ENCODE measurements around the gene AP5M1.

The AP5M1 gene

GRCh38 chr14:57314396-57315089 is 45.8 kb downstream of the AP5M1 start:
- H3K4me2 ChIP-seq (ENCODE audit: low read length) = no peak overlapping the region
- H3K4me3 ChIP-seq (ENCODE audit: low read length) = no peak overlapping the region
- H3K9me2 ChIP-seq (replicated peaks; ENCODE audit: control insufficient read depth, low read length) = no peaks in the 10 kb centered on the region
- no peaks in the 10 kb centered on the region for H3F3A ChIP-seq (ENCODE audit: control insufficient read depth, insufficient read depth)
- no peaks in the 10 kb centered on the region for H3K36me3 ChIP-seq (ENCODE audit: control insufficient read depth, low read length)
- peaks cover 4% of the 10 kb centered on the region for H3K27me3 ChIP-seq (ENCODE audit: control insufficient read depth, low read length)
- TF ChIP-seq EZH2phosphoT487 (IDR thresholded peaks at IDR 0.05; ENCODE audit: borderline replicate concordance, low read length) = no peak
- TF ChIP-seq CTCF (IDR thresholded peaks at IDR 0.05; ENCODE audit: low read depth, low read length, poor library complexity, severe bottlenecking) = no peak
- no peak overlapping the region for H3K27ac ChIP-seq (ENCODE audit: low read depth, low read length)
- H3K9me3 ChIP-seq (ENCODE audit: control insufficient read depth, insufficient read depth, low read length) = no peaks in the 10 kb centered on the region
- H3K79me2 ChIP-seq (ENCODE audit: control insufficient read depth, low read length) = no peaks in the 10 kb centered on the region
- no peaks in the 10 kb centered on the region for H4K20me1 ChIP-seq (ENCODE audit: control insufficient read depth, insufficient read depth, low read depth, low read length)
- H3K4me1 ChIP-seq (ENCODE audit: control insufficient read depth, low read length) = no peaks in the 10 kb centered on the region

- Histone ChIP-seq H3K9me2 (replicated peaks; ENCODE audit: control insufficient read depth, low read length) (no peaks in the 10 kb centered on the region), H3K36me3 (ENCODE audit: control insufficient read depth, low read length) (no peaks in the 10 kb centered on the region), H3K79me2 (ENCODE audit: control insufficient read depth, low read length) (no peaks in the 10 kb centered on the region), H3K4me3 (ENCODE audit: low read length) (no peak overlapping the region), H3K27ac (ENCODE audit: low read depth, low read length) (no peak overlapping the region), H3K4me1 (ENCODE audit: control insufficient read depth, low read length) (no peaks in the 10 kb centered on the region), H4K20me1 (ENCODE audit: control insufficient read depth, insufficient read depth, low read depth, low read length) (no peaks in the 10 kb centered on the region), H3F3A (ENCODE audit: control insufficient read depth, insufficient read depth) (no peaks in the 10 kb centered on the region), H3K9me3 (ENCODE audit: control insufficient read depth, insufficient read depth, low read length) (no peaks in the 10 kb centered on the region), H3K4me2 (ENCODE audit: low read length) (no peak overlapping the region), H3K27me3 (ENCODE audit: control insufficient read depth, low read length) (peaks cover 13% of the 10 kb centered on the region)
- TF ChIP-seq CTCF (IDR thresholded peaks at IDR 0.05; ENCODE audit: low read depth, low read length, poor library complexity, severe bottlenecking) (peak; percentile 78), EZH2phosphoT487 (IDR thresholded peaks at IDR 0.05; ENCODE audit: borderline replicate concordance, low read length) (no peak)
These were observed 48.6 kb downstream of the AP5M1 start for GRCh38 chr14:57317248-57317833.

- TF ChIP-seq CTCF (IDR thresholded peaks at IDR 0.05; ENCODE audit: low read depth, low read length, poor library complexity, severe bottlenecking) = no peak
- no peak for TF ChIP-seq EZH2phosphoT487 (IDR thresholded peaks at IDR 0.05; ENCODE audit: borderline replicate concordance, low read length)
- Histone ChIP-seq H4K20me1 (ENCODE audit: control insufficient read depth, insufficient read depth, low read depth, low read length) (no peaks in the 10 kb centered on the region), H3K9me3 (ENCODE audit: control insufficient read depth, insufficient read depth, low read length) (no peaks in the 10 kb centered on the region), H3K4me1 (ENCODE audit: control insufficient read depth, low read length) (no peaks in the 10 kb centered on the region), H3F3A (ENCODE audit: control insufficient read depth, insufficient read depth) (no peaks in the 10 kb centered on the region), H3K79me2 (ENCODE audit: control insufficient read depth, low read length) (no peaks in the 10 kb centered on the region), H3K4me3 (ENCODE audit: low read length) (no peak overlapping the region), H3K36me3 (ENCODE audit: control insufficient read depth, low read length) (no peaks in the 10 kb centered on the region), H3K27ac (ENCODE audit: low read depth, low read length) (no peak overlapping the region), H3K27me3 (ENCODE audit: control insufficient read depth, low read length) (peaks cover 13% of the 10 kb centered on the region), H3K4me2 (ENCODE audit: low read length) (no peak overlapping the region), H3K9me2 (replicated peaks; ENCODE audit: control insufficient read depth, low read length) (no peaks in the 10 kb centered on the region)
These were observed 50.9 kb downstream of the AP5M1 start for GRCh38 chr14:57319636-57320192.

All from DOHH2 (cell line).